WERI-Rb-1 (cell line): ENCODE results near the gene GRIA1.
"Not testable (repeated sequence)": the region's sequence is repeated elsewhere in the genome, so short reads cannot be mapped to it uniquely, and the experiment has no call there.

Experiments used
- DNase-seq: peaks from one replicate; pipeline ENCODE4 v3.0.0-alpha.2; 2020
- H3K27ac ChIP-seq: fragments of 250-450 bp; sonication (Bioruptor Pico); 2 replicates; pipeline ENCODE4 v1.5.1; 2020; ENCODE audit warnings: mild to moderate bottlenecking, moderate library complexity
- H3K27me3 ChIP-seq: fragments of 250-450 bp; sonication (Bioruptor Pico); 2 replicates; pipeline ENCODE4 v1.5.1; 2021; ENCODE audit warnings: mild to moderate bottlenecking, low read depth, moderate library complexity; ENCODE audit not compliant: insufficient read depth, severe bottlenecking
- H3K36me3 ChIP-seq: fragments of 250-450 bp; sonication (Bioruptor Pico); 2 replicates; pipeline ENCODE4 v1.5.1; 2020; ENCODE audit warnings: mild to moderate bottlenecking, moderate library complexity
- H3K4me3 ChIP-seq: 2 replicates; pipeline ENCODE4 v1.5.1; 2011; ENCODE audit warnings: low read depth, mild to moderate bottlenecking, control low read depth, low read length
- H3K9me3 ChIP-seq: fragments of 250-450 bp; sonication (Bioruptor Pico); 2 replicates; pipeline ENCODE4 v1.5.1; 2021; ENCODE audit warnings: mild to moderate bottlenecking, moderate library complexity; ENCODE audit not compliant: severe bottlenecking
- TF ChIP-seq, protein P1 (sequence below): IDR thresholded peaks from 2 replicates; pipeline ENCODE4 v1.5.1; 2011; ENCODE audit warnings: low read depth, mild to moderate bottlenecking, control low read depth, inconsistent platforms, low read length

The GRIA1 gene

GRCh38 chr5:153717287-153717686 is 226.8 kb downstream of the GRIA1 start:
- no peak for DNase-seq
- H3K27ac ChIP-seq, result no peak overlapping the region
- TF ChIP-seq, protein P1, sequence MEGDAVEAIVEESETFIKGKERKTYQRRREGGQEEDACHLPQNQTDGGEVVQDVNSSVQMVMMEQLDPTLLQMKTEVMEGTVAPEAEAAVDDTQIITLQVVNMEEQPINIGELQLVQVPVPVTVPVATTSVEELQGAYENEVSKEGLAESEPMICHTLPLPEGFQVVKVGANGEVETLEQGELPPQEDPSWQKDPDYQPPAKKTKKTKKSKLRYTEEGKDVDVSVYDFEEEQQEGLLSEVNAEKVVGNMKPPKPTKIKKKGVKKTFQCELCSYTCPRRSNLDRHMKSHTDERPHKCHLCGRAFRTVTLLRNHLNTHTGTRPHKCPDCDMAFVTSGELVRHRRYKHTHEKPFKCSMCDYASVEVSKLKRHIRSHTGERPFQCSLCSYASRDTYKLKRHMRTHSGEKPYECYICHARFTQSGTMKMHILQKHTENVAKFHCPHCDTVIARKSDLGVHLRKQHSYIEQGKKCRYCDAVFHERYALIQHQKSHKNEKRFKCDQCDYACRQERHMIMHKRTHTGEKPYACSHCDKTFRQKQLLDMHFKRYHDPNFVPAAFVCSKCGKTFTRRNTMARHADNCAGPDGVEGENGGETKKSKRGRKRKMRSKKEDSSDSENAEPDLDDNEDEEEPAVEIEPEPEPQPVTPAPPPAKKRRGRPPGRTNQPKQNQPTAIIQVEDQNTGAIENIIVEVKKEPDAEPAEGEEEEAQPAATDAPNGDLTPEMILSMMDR, result no peak
- no peaks in the 10 kb centered on the region for H3K36me3 ChIP-seq
- H3K4me3 ChIP-seq, result no peak overlapping the region
- H3K27me3 ChIP-seq, result no peaks in the 10 kb centered on the region
- no peaks in the 10 kb centered on the region for H3K9me3 ChIP-seq

DNA sequence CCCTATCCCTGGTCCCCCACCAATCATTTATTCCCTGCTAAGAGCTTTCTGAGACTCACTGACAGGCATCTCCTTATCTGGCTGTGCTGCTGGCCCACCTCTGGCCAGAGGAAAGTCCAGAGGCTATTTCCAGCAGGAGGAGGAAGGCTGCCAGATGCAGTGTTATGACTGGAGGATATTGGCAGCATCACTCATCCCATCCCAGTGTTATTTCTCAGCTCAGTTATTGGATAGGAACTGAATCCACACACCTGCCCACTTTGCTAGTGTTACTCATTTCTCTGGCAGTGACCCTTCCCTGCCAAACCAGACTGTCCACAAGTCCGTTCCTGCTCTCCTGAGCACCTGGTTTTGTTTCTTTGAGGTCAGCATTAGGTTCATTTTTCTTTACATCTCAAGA is 228.2 kb downstream of the GRIA1 start:
- H3K27me3 ChIP-seq, result no peaks in the 10 kb centered on the region
- H3K9me3 ChIP-seq, result peaks cover 12% of the 10 kb centered on the region
- H3K27ac ChIP-seq, result no peak overlapping the region
- H3K4me3 ChIP-seq, result no peak overlapping the region
- H3K36me3 ChIP-seq, result no peaks in the 10 kb centered on the region
- TF ChIP-seq, protein P1, result no peak
- no peak for DNase-seq

GRCh38 chr5:153719324-153719723 is 228.9 kb downstream of the GRIA1 start:
- H3K27ac ChIP-seq, result no peak overlapping the region
- no peaks in the 10 kb centered on the region for H3K36me3 ChIP-seq
- no peak overlapping the region for H3K4me3 ChIP-seq
- peaks cover 15% of the 10 kb centered on the region for H3K9me3 ChIP-seq
- H3K27me3 ChIP-seq, result no peaks in the 10 kb centered on the region
- no peak for DNase-seq
- TF ChIP-seq, protein P1, result no peak

GRCh38 chr5:153723022-153723610 is 232.6 kb downstream of the GRIA1 start:
- not testable (repeated sequence) for H3K27ac ChIP-seq, H3K4me3 ChIP-seq, H3K36me3 ChIP-seq, H3K27me3 ChIP-seq
- H3K9me3 ChIP-seq, result peaks cover 15% of the 10 kb centered on the region
- peak; percentile 15 for DNase-seq

DNA sequence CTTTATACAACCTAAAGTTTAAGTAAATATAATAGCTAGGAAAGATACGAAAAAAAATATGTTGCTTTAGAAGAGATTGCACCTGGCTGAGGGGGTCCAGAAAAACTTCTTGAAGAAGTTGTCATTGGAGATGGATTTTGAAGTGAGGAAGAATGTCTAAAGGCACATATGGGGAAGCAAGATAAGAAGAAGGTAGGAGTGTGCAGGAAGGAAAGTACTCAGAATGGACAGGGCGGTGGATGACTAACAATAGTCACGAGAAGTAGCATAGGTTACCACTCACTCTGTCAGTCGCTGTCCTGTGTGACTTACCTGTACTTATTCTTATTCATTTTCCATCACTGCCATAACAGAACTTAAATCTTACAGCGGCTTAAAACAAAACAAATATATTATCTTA is 251.6 kb downstream of the GRIA1 start:
- no peak for DNase-seq
- Histone ChIP-seq H3K4me3 (no peak overlapping the region), H3K27ac (no peak overlapping the region), H3K27me3 (no peaks in the 10 kb centered on the region), H3K36me3 (no peaks in the 10 kb centered on the region), H3K9me3 (peaks cover under 1% of the 10 kb centered on the region)
- TF ChIP-seq, protein P1, result no peak

- no peak for DNase-seq
- Histone ChIP-seq H3K27me3 (no peaks in the 10 kb centered on the region), H3K4me3 (no peak overlapping the region), H3K36me3 (no peaks in the 10 kb centered on the region), H3K9me3 (peaks cover 3% of the 10 kb centered on the region), H3K27ac (no peak overlapping the region)
- TF ChIP-seq, protein P1, result no peak
These were observed 254.3 kb downstream of the GRIA1 start for GRCh38 chr5:153744751-153745150.
